Measurements from ENCODE around the gene GPD1. TPM values are rescaled to one million over a fixed set of nuclear protein-coding genes. Genes with fewer than 3 reads are reported as not detected.

GPD1 gene
- total RNA-seq, 1 experiment from 2014 or later, result 1.6 TPM

- no peak for ATAC-seq
- H3K4me3 ChIP-seq (replicated peaks in 1 of 2; ENCODE audit: low read depth in 1 of 2, low read length in 2 of 2), result no peak overlapping the region
- H3K4me1 ChIP-seq (ENCODE audit: control insufficient read depth in 1 of 2, insufficient read depth in 2 of 2, low read length in 2 of 2), result no peaks in the 10 kb centered on the region
- no TSS peak for BruUV-seq (replicated peaks)
- ChIA-PET CTCF (interaction anchor here (1.2 kb wide), 1 partner anchor 21 kb away, joined by 7 read pairs; the partner anchor contains the start of gene COX14), RAD21 (ENCODE audit: low non-redundant PET in 1 of 2, low total read pairs in 2 of 2, uncharacterized antibody in 2 of 2, unreplicated experiment in 2 of 2) (no interaction called here), POLR2A (no interaction called here)
- no peak overlapping the region for H3K4me2 ChIP-seq (ENCODE audit: low read length)
- no peak overlapping the region for H3K9ac ChIP-seq (ENCODE audit: low read length)
- TF ChIP-seq EZH2 (IDR thresholded peaks at IDR 0.05), result no peak
- no peak for TF ChIP-seq RAD21 (IDR thresholded peaks at IDR 0.05; ENCODE audit: low read depth)
- no peak for TF ChIP-seq FOSL1 (IDR thresholded peaks at IDR 0.05; ENCODE audit: low read depth)
- TF ChIP-seq CEBPB (IDR thresholded peaks at IDR 0.05; ENCODE audit: low read depth), result no peak
- TF ChIP-seq TCF7L2 (IDR thresholded peaks at IDR 0.05; ENCODE audit: borderline replicate concordance, extremely low read depth, insufficient read depth, insufficient read length), result no peak
- TF ChIP-seq SP1 (IDR thresholded peaks at IDR 0.05; ENCODE audit: low read depth), result no peak
- H4K20me1 ChIP-seq (ENCODE audit: insufficient read depth), result no peaks in the 10 kb centered on the region
- H3K79me2 ChIP-seq (ENCODE audit: insufficient read depth, low read length), result no peaks in the 10 kb centered on the region
- no peaks in the 10 kb centered on the region for H3K9me3 ChIP-seq (ENCODE audit: control insufficient read depth in 1 of 2, insufficient read depth in 1 of 2, low read depth in 1 of 2, low read length in 2 of 2)
- intact Hi-C loops (cut with micrococcal nuclease), result no loop called here
- H3K9me2 ChIP-seq (ENCODE audit: insufficient read depth), result no peaks in the 10 kb centered on the region
- H3K27me3 ChIP-seq (ENCODE audit: insufficient read depth, low read length), result no peaks in the 10 kb centered on the region
- H2AFZ ChIP-seq (ENCODE audit: low read depth, low read length, poor library complexity, severe bottlenecking), result no peak overlapping the region
- no peak for DNase-seq (ENCODE audit: low read depth, low spot score)
- peaks cover 34 to 35% of the 10 kb centered on the region in 2 experiments for H3K36me3 ChIP-seq (ENCODE audit: control insufficient read depth in 1 of 2, insufficient read depth in 2 of 2, low read length in 2 of 2)
- no peak overlapping the region for H3K27ac ChIP-seq (ENCODE audit: low read depth, low read length)
These were observed 28.8 kb downstream of the GPD1 start for GRCh38 chr12:50132505-50133135.

GRCh38 chr12:50142993-50143392 is 39.2 kb downstream of the GPD1 start:
- no TSS peak for BruUV-seq (replicated peaks)
- ChIA-PET CTCF (interaction anchor here (0.7 kb wide), 1 partner anchor 1209 kb away, joined by 3 read pairs; no protein-coding TSS in a partner anchor), POLR2A (no interaction called here)

More at GRCh38 chr12:50142993-50143392, 39.2 kb downstream of the GPD1 start:
- no peak overlapping the region for H2AFZ ChIP-seq (ENCODE audit: low read depth, low read length, poor library complexity, severe bottlenecking)
- no peaks in the 10 kb centered on the region for H3K27me3 ChIP-seq (ENCODE audit: insufficient read depth, low read length)
- intact Hi-C loops (cut with micrococcal nuclease), result no loop called here
- no peak overlapping the region for H3K4me2 ChIP-seq (ENCODE audit: low read length)
- H3K4me3 ChIP-seq (replicated peaks in 1 of 2; ENCODE audit: low read depth in 1 of 2, low read length in 2 of 2), result no peak overlapping the region
- DNase-seq (ENCODE audit: low read depth, low spot score) (no peak), ATAC-seq (no peak)
- no peak overlapping the region for H3K9ac ChIP-seq (ENCODE audit: low read length)
- H3K9me3 ChIP-seq (ENCODE audit: control insufficient read depth in 1 of 2, insufficient read depth in 1 of 2, low read depth in 1 of 2, low read length in 2 of 2), result no peaks in the 10 kb centered on the region
- H3K27ac ChIP-seq (ENCODE audit: low read depth, low read length), result no peak overlapping the region
- RAD21 ChIA-PET (ENCODE audit: low non-redundant PET in 1 of 2, low total read pairs in 2 of 2, uncharacterized antibody in 2 of 2, unreplicated experiment in 2 of 2), result interaction anchor here in 1 of 2 experiments (0.7 kb wide), 1 partner anchor 31 kb away, joined by 3 read pairs; no protein-coding TSS in a partner anchor
- H3K9me2 ChIP-seq (ENCODE audit: insufficient read depth), result no peaks in the 10 kb centered on the region
- no peaks in the 10 kb centered on the region for H3K4me1 ChIP-seq (ENCODE audit: control insufficient read depth in 1 of 2, insufficient read depth in 2 of 2, low read length in 2 of 2)
- H4K20me1 ChIP-seq (ENCODE audit: insufficient read depth), result no peaks in the 10 kb centered on the region
- TF ChIP-seq ZBTB33 (IDR thresholded peaks at IDR 0.05; ENCODE audit: extremely low read depth, insufficient replicate concordance, low read length) (no peak), EZH2 (IDR thresholded peaks at IDR 0.05) (no peak)
- H3K36me3 ChIP-seq (ENCODE audit: control insufficient read depth in 1 of 2, insufficient read depth in 2 of 2, low read length in 2 of 2), result peaks cover 0 to 3% of the 10 kb centered on the region in 2 experiments; a peak in 2 of 4 replicates
- H3K79me2 ChIP-seq (ENCODE audit: insufficient read depth, low read length), result peaks cover 7% of the 10 kb centered on the region; the same call in 1 of the 2 replicates

All from HCT116 (cell line).